Vagina (tissue), 2 donors: ENCODE measurements around the gene RPL9.

Source experiments
- POLR2AphosphoS5 ChIP-seq, 2 donors: sonication (generic); formaldehyde crosslinking; IDR thresholded peaks; one replicate each; pipeline ENCODE4 v1.9.0; 2017; ENCODE audit warnings: antibody characterized with exemption in 2 of 2, mild to moderate bottlenecking in 2 of 2, low read depth in 1 of 2; ENCODE audit not compliant: insufficient read depth in 1 of 2
- TF ChIP-seq, protein P1 (sequence below), 3 experiments: fragments of 450-650 bp in 2 of 3; fragments of 200-600 bp in 1 of 3; sonication (generic) in 1 of 3; IDR thresholded peaks; one replicate each; pipeline ENCODE4 v1.5.1; 2017 to 2019; ENCODE audit warnings: antibody characterized with exemption in 3 of 3, mild to moderate bottlenecking in 2 of 3, moderate library complexity in 2 of 3

- TF ChIP-seq, protein P1, sequence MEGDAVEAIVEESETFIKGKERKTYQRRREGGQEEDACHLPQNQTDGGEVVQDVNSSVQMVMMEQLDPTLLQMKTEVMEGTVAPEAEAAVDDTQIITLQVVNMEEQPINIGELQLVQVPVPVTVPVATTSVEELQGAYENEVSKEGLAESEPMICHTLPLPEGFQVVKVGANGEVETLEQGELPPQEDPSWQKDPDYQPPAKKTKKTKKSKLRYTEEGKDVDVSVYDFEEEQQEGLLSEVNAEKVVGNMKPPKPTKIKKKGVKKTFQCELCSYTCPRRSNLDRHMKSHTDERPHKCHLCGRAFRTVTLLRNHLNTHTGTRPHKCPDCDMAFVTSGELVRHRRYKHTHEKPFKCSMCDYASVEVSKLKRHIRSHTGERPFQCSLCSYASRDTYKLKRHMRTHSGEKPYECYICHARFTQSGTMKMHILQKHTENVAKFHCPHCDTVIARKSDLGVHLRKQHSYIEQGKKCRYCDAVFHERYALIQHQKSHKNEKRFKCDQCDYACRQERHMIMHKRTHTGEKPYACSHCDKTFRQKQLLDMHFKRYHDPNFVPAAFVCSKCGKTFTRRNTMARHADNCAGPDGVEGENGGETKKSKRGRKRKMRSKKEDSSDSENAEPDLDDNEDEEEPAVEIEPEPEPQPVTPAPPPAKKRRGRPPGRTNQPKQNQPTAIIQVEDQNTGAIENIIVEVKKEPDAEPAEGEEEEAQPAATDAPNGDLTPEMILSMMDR (IDR thresholded peaks at IDR 0.05): no peak
- no peak for TF ChIP-seq POLR2AphosphoS5 (IDR thresholded peaks at IDR 0.05; ENCODE audit: insufficient read depth in 1 of 2, low read depth in 1 of 2)
These were observed 29.0 kb downstream of the RPL9 start for GRCh38 chr4:39429476-39430334.
